Transverse colon (tissue), 4 donors: ENCODE measurements around the gene EDAR. TPM values are rescaled to one million over a fixed set of nuclear protein-coding genes. Genes with fewer than 3 reads are reported as not detected.
A peak's percentile ranks its signal among the peaks of the same experiment; 100 is the strongest.

Experiments
- DNase-seq: peaks from one replicate; pipeline ENCODE4 v3.0.0-alpha.2; 2019
- H3K27ac ChIP-seq, 4 donors: fragments of 200-600 bp; sonication (generic); 2 replicates each; pipeline ENCODE4 v1.5.1; 2016 to 2018; ENCODE audit warnings: inconsistent platforms in 4 of 4
- H3K27me3 ChIP-seq: fragments of 200-600 bp; sonication (generic); 2 replicates; pipeline ENCODE4 v1.5.1; 2017; ENCODE audit warnings: inconsistent platforms
- H3K36me3 ChIP-seq, 4 donors: fragments of 200-600 bp; sonication (generic); 2 replicates each; pipeline ENCODE4 v1.5.1; 2017 to 2019; ENCODE audit warnings: inconsistent platforms in 4 of 4
- H3K4me1 ChIP-seq, 4 donors: fragments of 200-600 bp; sonication (generic); 2 replicates each; pipeline ENCODE4 v1.5.1; 2017 to 2020; ENCODE audit warnings: inconsistent platforms in 4 of 4
- H3K4me3 ChIP-seq, 4 donors: fragments of 200-600 bp; sonication (generic); 1 replicate in 1 of 4; 2 replicates in 3 of 4; pipeline versions ENCODE4 v1.5.1 to v1.6.1; 2017 to 2019; ENCODE audit warnings: inconsistent platforms in 4 of 4
- H3K9me3 ChIP-seq, 2 donors: fragments of 200-600 bp; sonication (generic); 2 replicates each; pipeline ENCODE4 v1.5.1; 2017 to 2019; ENCODE audit warnings: inconsistent platforms in 2 of 2
- CTCF ChIP-seq, 5 experiments: fragments of 200-600 bp in 3 of 5; fragments of 450-650 bp in 2 of 5; sonication (generic) in 3 of 5; IDR thresholded peaks; 1 replicate in 2 of 5; 2 replicates in 3 of 5; pipeline ENCODE4 v1.5.1; 2016 to 2017; ENCODE audit warnings: antibody characterized with exemption in 5 of 5, inconsistent platforms in 3 of 5, mild to moderate bottlenecking in 2 of 5, moderate library complexity in 1 of 5
- EP300 ChIP-seq: sonication (generic); formaldehyde crosslinking; IDR thresholded peaks from one replicate; pipeline ENCODE4 v1.6.1; 2017; ENCODE audit warnings: antibody characterized with exemption, low read depth
- POLR2A ChIP-seq: fragments of 450-650 bp; IDR thresholded peaks from one replicate; pipeline ENCODE4 v1.6.1; 2016; ENCODE audit warnings: antibody characterized with exemption, mild to moderate bottlenecking, moderate library complexity
- POLR2AphosphoS5 ChIP-seq, 3 donors: sonication (generic); formaldehyde crosslinking; IDR thresholded peaks; one replicate each; pipeline ENCODE4 v1.6.1; 2016; ENCODE audit warnings: antibody characterized with exemption in 3 of 3
- WGBS, 2 donors: methylation state at CpG; one replicate each; pipeline ENCODE4 v1.1.5; 2018; ENCODE audit warnings: low coverage in 1 of 2; 5-methylcytosine and 5-hydroxymethylcytosine counted together
- in situ Hi-C, 4 donors: fragments of 200-750 bp; cut with MboI; loops; one replicate each; pipeline versions ENCODE4 v1.15.0 to v1.15.1; 2017; ENCODE audit warnings: low sequenced_read_pairs in 3 of 4, low pct_ligation_motif_present in 1 of 4, low pct_unique_long_range_greater_than_20kb in 1 of 4
- intact Hi-C: fragments of 100-400 bp; cut with DNase I; formaldehyde crosslinking; loops from one replicate; pipeline ENCODE4 v1.15.1; 2023; ENCODE audit warnings: low total_unique reads
- total RNA-seq, 4 donors: library from RNA; depleted of rRNA; stranded (reverse); fragments of >200 nt; gene quantifications; one replicate each; pipeline ENCODE4 v1.1.0, GENCODE V29; 2016

Gene EDAR
- total RNA-seq, 4 donors from 2014 or later: 0.14 to 0.64 TPM; not detected in 2

DNA sequence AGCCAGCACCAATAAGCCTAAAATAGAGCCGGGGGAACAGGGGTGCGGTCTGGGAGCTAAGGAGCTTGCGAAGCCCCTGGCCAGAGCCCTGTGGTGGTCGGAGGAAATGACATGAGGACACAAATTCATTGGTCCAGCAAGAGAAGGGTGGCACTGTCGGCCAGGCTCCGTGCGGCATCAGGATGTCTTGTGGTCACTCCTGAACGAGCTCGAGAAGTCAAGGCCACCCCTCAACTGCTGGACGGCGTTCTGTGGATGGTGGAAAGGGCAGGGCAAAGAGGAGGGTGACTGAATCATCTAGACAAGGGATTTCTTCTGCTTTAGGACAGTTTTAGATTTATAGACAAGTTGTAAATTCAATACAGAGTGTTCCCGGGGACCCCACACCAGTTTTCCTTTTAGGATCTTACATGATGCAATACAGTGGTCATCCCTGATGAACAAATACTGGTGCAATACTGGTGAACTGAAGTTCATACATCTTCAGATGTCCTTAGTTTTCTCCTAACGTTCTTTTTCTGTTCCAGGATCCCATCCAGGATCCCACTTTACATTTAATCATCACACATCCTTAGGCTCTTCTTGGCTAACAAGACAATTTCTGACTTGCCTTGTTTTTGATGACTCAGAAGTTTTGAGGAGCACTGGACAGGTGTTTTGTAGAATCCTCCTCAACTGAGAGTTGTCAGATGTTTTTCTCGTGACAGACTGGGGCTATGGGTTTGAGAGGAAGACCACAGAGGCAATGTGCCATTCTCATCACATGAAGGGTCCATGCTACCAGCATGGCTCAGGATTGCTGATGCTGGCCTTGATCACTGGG lies 13.2 kb downstream of the EDAR start:
- 86 to 89% methylated on average over 4 to 14 of the region's 14 CpGs for WGBS, 2 donors
- in situ Hi-C loops (no loop called here), intact Hi-C loops (no loop called here)
- TF ChIP-seq POLR2A: no peak
- no peak for TF ChIP-seq CTCF (IDR thresholded peaks at IDR 0.05)
- TF ChIP-seq EP300: no peak
- TF ChIP-seq POLR2AphosphoS5 (IDR thresholded peaks at IDR 0.05): no peak
- Histone ChIP-seq H3K4me3 (no peak overlapping the region), H3K27ac (no peak overlapping the region), H3K9me3 (no peaks in the 10 kb centered on the region), H3K36me3 (no peaks in the 10 kb centered on the region), H3K27me3 (no peaks in the 10 kb centered on the region), H3K4me1 (peaks cover 5 to 50% (median 30%) of the 10 kb centered on the region in 4 donors)
- DNase-seq: no peak

- H3K27ac ChIP-seq: no peak overlapping the region
- H3K27me3 ChIP-seq: no peaks in the 10 kb centered on the region
- 88 to 100% methylated on average over 2 to 4 of the region's 4 CpGs for WGBS, 2 donors
- TF ChIP-seq POLR2AphosphoS5 (IDR thresholded peaks at IDR 0.05) (no peak), EP300 (no peak), POLR2A (no peak), CTCF (IDR thresholded peaks at IDR 0.05) (no peak)
- in situ Hi-C loops (no loop called here), intact Hi-C loops (no loop called here)
- H3K4me1 ChIP-seq: peaks cover 5 to 55% (median 37%) of the 10 kb centered on the region in 4 donors
- no peaks in the 10 kb centered on the region for H3K9me3 ChIP-seq
- H3K36me3 ChIP-seq: no peaks in the 10 kb centered on the region
- H3K4me3 ChIP-seq: no peak overlapping the region
- no peak for DNase-seq
Observed at GRCh38 chr2:108974674-108975073, 14.3 kb downstream of the EDAR start.

GRCh38 chr2:108972663-108973062 lies 16.4 kb downstream of the EDAR start:
- DNase-seq: no peak
- Histone ChIP-seq H3K4me1 (peaks cover 10 to 52% (median 37%) of the 10 kb centered on the region in 4 donors), H3K36me3 (no peaks in the 10 kb centered on the region), H3K9me3 (no peaks in the 10 kb centered on the region), H3K4me3 (no peak overlapping the region), H3K27me3 (no peaks in the 10 kb centered on the region), H3K27ac (peak overlapping the region; percentile 80 to 87 (median 86))
- in situ Hi-C loops (no loop called here), intact Hi-C loops (no loop called here)
- no peak for TF ChIP-seq POLR2A
- TF ChIP-seq EP300: no peak
- TF ChIP-seq POLR2AphosphoS5 (IDR thresholded peaks at IDR 0.05): no peak
- no peak for TF ChIP-seq CTCF (IDR thresholded peaks at IDR 0.05)
- 58 to 100% methylated on average over 1 to 6 of the region's 6 CpGs for WGBS, 2 donors

GRCh38 chr2:108971661-108972566 lies 17.1 kb downstream of the EDAR start:
- H3K9me3 ChIP-seq: no peaks in the 10 kb centered on the region
- no peaks in the 10 kb centered on the region for H3K36me3 ChIP-seq
- no peak overlapping the region for H3K4me3 ChIP-seq
- peak; percentile 82 for DNase-seq
- intact Hi-C loops: no loop called here
- in situ Hi-C loops: no loop called here
- no peaks in the 10 kb centered on the region for H3K27me3 ChIP-seq
- H3K4me1 ChIP-seq: peaks cover 10 to 57% (median 37%) of the 10 kb centered on the region in 4 donors
- 30 to 48% methylated on average over 2 to 21 of the region's 22 CpGs for WGBS, 2 donors
- no peak for TF ChIP-seq CTCF (IDR thresholded peaks at IDR 0.05)
- TF ChIP-seq EP300: no peak
- peak in 1 of 3 donors; percentile 27 for TF ChIP-seq POLR2AphosphoS5 (IDR thresholded peaks at IDR 0.05)
- peak; percentile 26 for TF ChIP-seq POLR2A
- H3K27ac ChIP-seq: peak overlapping the region; percentile 80 to 87 (median 86)
